ENCODE data around the gene TFF1. TPM values are rescaled to one million over a fixed set of nuclear protein-coding genes. Genes with fewer than 3 reads are reported as not detected.

The TFF1 gene
- total RNA-seq, 2 experiments from 2014 or later, result not detected

DNA sequence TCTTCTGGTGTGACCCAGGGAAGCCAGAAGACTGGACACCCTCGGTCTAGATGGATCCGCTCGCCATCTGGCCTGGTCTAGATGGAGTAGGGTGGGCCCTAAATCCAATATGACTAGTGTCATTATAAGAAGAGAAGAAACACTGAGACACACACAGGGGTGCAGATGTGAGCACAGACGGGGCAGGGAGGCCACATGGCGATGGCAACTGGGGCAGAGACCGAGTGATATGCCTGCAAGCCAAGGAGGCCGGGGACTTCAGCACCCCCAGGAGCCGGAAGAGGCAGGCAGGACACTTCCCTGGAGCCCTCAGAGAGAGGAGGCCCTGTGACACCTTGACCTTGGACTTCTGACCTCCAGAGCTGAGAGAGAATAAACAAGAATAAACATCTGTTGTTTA, 45.5 kb downstream of the TFF1 start:
- H3K9me3 Mint-ChIP-seq, result no peaks in the 10 kb centered on the region
- H3K4me3 Mint-ChIP-seq, result no peak overlapping the region
- no peak overlapping the region for H3K27ac Mint-ChIP-seq
- H3K27me3 Mint-ChIP-seq, result no peaks in the 10 kb centered on the region
- no peaks in the 10 kb centered on the region for H3K36me3 Mint-ChIP-seq
- DNase-seq, result no peak
- H3K4me1 Mint-ChIP-seq, result peaks cover 5% of the 10 kb centered on the region

DNA sequence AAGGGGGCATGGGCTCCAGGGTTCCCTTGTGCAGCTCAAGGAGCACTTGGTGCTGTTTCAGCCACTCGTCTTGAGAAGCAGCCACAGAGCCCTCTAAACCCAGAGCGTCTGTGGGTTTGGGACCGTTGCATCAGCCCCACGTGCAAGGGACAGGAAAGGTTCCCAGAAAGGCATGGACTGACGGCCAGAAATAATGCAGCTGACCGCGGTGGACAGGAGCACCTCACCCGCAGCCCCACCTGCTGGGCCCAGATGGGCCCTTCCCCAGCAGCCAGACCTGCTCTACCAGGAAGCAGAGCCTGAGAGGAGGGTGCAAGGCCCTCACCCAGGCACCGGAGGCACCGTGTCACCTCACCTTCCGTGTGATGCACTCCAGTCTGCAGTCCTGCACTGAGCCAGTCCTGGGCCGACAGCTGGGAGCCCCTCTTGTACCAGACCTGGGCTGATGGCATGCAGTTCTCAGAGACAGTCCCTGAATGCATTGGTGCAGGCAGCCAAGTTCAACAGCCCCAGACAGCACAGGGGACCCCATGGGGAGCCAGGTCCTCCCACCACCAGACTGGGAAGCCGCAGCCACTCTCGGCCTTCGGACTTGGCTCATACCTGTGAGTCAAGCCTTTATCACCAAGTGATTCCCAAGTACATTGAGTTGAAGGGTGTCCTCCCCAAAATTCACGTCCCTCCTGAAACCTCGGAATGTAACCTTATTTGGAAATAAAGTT, 46.3 kb downstream of the TFF1 start:
- H3K36me3 Mint-ChIP-seq, result no peaks in the 10 kb centered on the region

DNA sequence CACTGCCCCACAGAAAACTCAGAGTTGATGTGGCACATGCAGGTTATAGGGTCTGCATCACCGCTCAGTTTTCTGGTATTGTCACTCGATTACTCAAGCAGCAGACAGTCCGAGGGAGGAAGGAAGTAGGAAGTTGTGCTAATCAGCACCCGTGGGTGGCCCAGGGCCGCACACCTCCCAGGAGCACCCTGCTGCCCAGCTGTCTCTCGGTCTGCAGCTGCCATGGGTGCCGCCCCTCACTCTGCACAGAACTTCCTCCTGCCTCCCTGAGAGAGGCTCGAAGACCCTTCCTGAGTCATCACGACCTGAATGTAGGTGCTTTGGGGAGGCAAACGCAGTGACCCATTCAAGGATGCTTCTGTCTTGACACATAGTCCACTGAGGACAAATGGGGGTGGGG, 47.0 kb downstream of the TFF1 start:
- no peaks in the 10 kb centered on the region for H3K27me3 Mint-ChIP-seq
- H3K4me3 Mint-ChIP-seq, result no peak overlapping the region
- DNase-seq, result no peak
- H3K27ac Mint-ChIP-seq, result no peak overlapping the region
- H3K9me3 Mint-ChIP-seq, result no peaks in the 10 kb centered on the region
- H3K4me1 Mint-ChIP-seq, result peaks cover 5% of the 10 kb centered on the region
- no peaks in the 10 kb centered on the region for H3K36me3 Mint-ChIP-seq

More for the DNA sequence above, 46.3 kb downstream of the TFF1 start:
- H3K4me1 Mint-ChIP-seq, result peaks cover 5% of the 10 kb centered on the region
- no peak overlapping the region for H3K27ac Mint-ChIP-seq
- no peaks in the 10 kb centered on the region for H3K27me3 Mint-ChIP-seq
- no peaks in the 10 kb centered on the region for H3K9me3 Mint-ChIP-seq
- DNase-seq, result no peak
- no peak overlapping the region for H3K4me3 Mint-ChIP-seq

DNA sequence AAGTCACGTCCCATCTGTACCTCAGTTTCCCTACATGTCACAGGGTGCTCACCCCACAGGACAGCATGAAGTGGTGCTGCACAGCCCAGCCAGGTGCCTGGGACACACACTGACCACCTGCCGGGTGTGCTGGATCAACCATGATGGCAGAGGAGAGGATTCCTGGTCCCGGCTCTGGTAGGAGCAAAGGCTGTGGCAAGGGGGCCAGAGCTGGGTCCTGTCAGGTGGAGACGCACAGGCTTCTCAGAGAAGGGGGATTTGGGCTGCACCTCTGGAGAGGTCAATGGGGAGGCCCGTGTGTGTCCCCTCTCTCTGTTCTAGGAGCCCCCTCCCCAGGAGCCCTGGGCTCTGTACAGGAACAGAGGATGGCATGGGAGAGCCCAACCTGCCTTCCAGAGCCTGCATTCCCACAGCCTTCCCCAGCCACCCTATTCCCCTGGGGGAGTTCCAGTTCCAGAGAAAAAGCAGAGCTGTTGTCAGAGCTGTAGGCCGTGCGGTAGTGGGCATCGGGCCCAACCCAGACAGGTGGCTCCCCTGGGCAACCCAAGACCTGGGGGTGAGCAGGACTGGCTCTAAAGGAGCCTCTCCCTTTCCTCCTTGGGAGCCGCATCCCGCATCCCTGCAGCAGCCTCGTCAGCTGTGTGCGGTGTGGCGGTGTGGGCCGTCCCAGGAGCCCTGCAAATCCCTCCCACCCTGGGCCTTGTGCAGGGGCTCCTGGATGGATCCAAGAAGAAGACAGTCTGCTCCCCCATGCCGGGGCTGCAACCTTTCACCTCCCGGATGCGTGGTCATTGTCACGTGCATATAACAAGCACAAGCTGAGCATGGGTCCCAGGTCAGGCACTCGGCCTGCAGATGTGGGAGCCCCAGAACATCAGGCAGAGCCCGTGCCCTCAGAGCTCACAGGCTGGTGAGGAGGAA, 48.2 kb downstream of the TFF1 start:
- Mint-ChIP-seq H3K4me3 (no peak overlapping the region), H3K9me3 (no peaks in the 10 kb centered on the region)
- DNase-seq, result no peak

DNA sequence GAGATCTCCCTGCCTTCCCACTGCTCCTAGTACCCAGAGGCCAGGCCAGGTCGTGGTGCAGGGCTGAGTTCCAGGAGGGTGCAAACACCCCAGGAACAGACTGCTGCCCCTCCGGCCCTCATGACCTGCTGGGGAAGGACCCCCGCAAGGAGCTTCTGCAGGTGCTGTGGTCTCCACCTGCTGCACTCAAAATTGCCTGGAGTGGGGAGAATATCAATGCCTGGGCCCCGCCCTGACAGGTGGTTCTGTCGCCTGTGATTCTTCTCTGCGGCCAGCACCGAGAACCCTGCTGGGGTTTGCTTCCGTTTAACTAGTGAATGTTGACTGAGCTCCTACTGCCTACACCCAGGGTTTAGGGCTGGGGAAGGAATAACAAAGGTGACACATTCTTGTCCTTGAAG, 49.0 kb downstream of the TFF1 start:
- H3K4me3 Mint-ChIP-seq, result no peak overlapping the region
- DNase-seq, result no peak
- no peak overlapping the region for H3K27ac Mint-ChIP-seq
- H3K9me3 Mint-ChIP-seq, result no peaks in the 10 kb centered on the region
- H3K4me1 Mint-ChIP-seq, result peaks cover 5% of the 10 kb centered on the region
- H3K36me3 Mint-ChIP-seq, result no peaks in the 10 kb centered on the region
- H3K27me3 Mint-ChIP-seq, result no peaks in the 10 kb centered on the region

More for the DNA sequence above, 48.2 kb downstream of the TFF1 start:
- no peak overlapping the region for H3K27ac Mint-ChIP-seq
- H3K4me1 Mint-ChIP-seq, result peaks cover 5% of the 10 kb centered on the region
- H3K27me3 Mint-ChIP-seq, result no peaks in the 10 kb centered on the region
- no peaks in the 10 kb centered on the region for H3K36me3 Mint-ChIP-seq

GRCh38 chr21:42316891-42317290, 49.4 kb downstream of the TFF1 start:
- Mint-ChIP-seq H3K9me3 (no peaks in the 10 kb centered on the region), H3K4me1 (peaks cover 5% of the 10 kb centered on the region), H3K27ac (no peak overlapping the region), H3K27me3 (no peaks in the 10 kb centered on the region), H3K4me3 (no peak overlapping the region), H3K36me3 (no peaks in the 10 kb centered on the region)
- DNase-seq, result no peak

DNA sequence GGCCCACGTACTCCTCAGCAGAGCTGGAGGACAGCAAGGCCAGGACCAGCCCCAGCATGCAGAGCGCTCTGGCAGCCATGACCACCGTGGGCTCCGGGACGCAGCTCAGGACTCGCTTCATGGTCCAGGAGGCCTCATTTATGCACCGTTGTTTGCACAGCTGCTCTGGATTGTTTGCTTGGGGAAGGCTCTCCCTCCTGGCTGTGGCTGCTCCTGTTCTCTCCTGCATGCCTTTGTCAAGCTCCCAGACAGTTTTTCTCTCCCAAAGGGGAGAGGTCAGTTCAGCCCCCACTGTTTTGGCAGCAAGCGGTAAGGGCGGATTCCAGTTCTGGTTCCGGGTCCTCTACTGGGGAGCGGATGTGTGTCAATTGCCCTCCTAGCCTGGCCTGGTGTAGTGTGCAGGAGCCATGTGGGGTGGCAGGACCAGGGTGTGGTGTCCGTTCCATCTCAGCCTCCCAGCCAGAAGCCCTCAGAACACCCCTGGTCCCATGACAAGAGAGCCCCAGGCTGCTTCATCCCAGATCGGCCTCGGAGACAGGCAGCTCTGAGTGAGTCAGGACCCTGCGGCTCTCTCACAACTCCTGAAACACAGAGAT, 50.9 kb downstream of the TFF1 start, which contains the start of gene TFF3:
TFF3 (minus strand) TSS at position 114 of the 596 bp plus-strand sequence; CDS start at position 79, 35 bp downstream.
- no peak within 1 kb of the TSS for H3K4me3 Mint-ChIP-seq
- H3K27ac Mint-ChIP-seq, result no peak within 1 kb of the TSS
- H3K36me3 Mint-ChIP-seq, result no peaks in the 10 kb centered on the region
- H3K27me3 Mint-ChIP-seq, result no peaks in the 10 kb centered on the region
- DNase-seq, result no peak
- peaks cover 5% of the 10 kb centered on the region for H3K4me1 Mint-ChIP-seq
- H3K9me3 Mint-ChIP-seq, result no peaks in the 10 kb centered on the region

GRCh38 chr21:42314616-42315295, 51.6 kb downstream of the TFF1 start:
- Mint-ChIP-seq H3K27me3 (no peaks in the 10 kb centered on the region), H3K4me3 (no peak overlapping the region), H3K4me1 (peaks cover 5% of the 10 kb centered on the region), H3K36me3 (no peaks in the 10 kb centered on the region), H3K27ac (no peak overlapping the region), H3K9me3 (no peaks in the 10 kb centered on the region)
- no peak for DNase-seq

- no peak overlapping the region for H3K27ac Mint-ChIP-seq
- H3K36me3 Mint-ChIP-seq, result no peaks in the 10 kb centered on the region
- H3K4me1 Mint-ChIP-seq, result peaks cover 3% of the 10 kb centered on the region
- no peaks in the 10 kb centered on the region for H3K27me3 Mint-ChIP-seq
- H3K4me3 Mint-ChIP-seq, result no peak overlapping the region
- no peak for DNase-seq
- no peaks in the 10 kb centered on the region for H3K9me3 Mint-ChIP-seq
These were observed 52.8 kb downstream of the TFF1 start for GRCh38 chr21:42313501-42313969.

- DNase-seq, result no peak
- Mint-ChIP-seq H3K4me1 (peaks cover 3% of the 10 kb centered on the region), H3K27me3 (no peaks in the 10 kb centered on the region), H3K27ac (no peak overlapping the region), H3K4me3 (no peak overlapping the region), H3K36me3 (no peaks in the 10 kb centered on the region), H3K9me3 (no peaks in the 10 kb centered on the region)
These were observed 53.7 kb downstream of the TFF1 start for GRCh38 chr21:42312626-42313104.

Other genes with a start within 250 kb of the TFF1 start
- gene ABCG1, start 147.4 kb downstream of the TFF1 start, total RNA-seq, result 10 to 100 TPM in 1 of 2 experiments, 1 to 10 TPM in 1; 9.8 to 11.1 TPM
- not detected for gene TFF3, start 51.1 kb downstream of the TFF1 start, total RNA-seq
- gene TFF2, start 15.5 kb downstream of the TFF1 start, total RNA-seq, result not detected
- 10 to 100 TPM; 49.1 to 50.7 TPM for gene TMPRSS3, start 29.5 kb upstream of the TFF1 start, total RNA-seq
- 10 to 100 TPM; 38.9 to 41.1 TPM for gene UBASH3A, start 37.4 kb upstream of the TFF1 start, total RNA-seq
- under 1 TPM in 1 of 2 experiments, not detected in 1; 0.32 TPM for gene RSPH1, start 129.7 kb upstream of the TFF1 start, total RNA-seq
- 10 to 100 TPM; 15.7 to 17.5 TPM for gene SLC37A1, start 147.3 kb upstream of the TFF1 start, total RNA-seq